Neural cell (in vitro differentiated cells): ENCODE measurements around the gene HMCN2. TPM values are rescaled to one million over a fixed set of nuclear protein-coding genes. Genes with fewer than 3 reads are reported as not detected.

ENCODE experiments used
- H2AFZ ChIP-seq: fragments of 200-600, 300-800 bp; sonication (generic), shearing (Covaris generic); 2 replicates; pipeline ENCODE4 v1.6.0; 2014; ENCODE audit warnings: low read depth, mild to moderate bottlenecking, antibody characterized with exemption, low read length, moderate library complexity
- H3F3A ChIP-seq: fragments of 200-600 bp; shearing (Covaris generic); 2 replicates; pipeline ENCODE4 v1.6.1; 2016; ENCODE audit warnings: mild to moderate bottlenecking, moderate library complexity, mixed read lengths, antibody characterized with exemption, low read length; ENCODE audit not compliant: insufficient read depth, poor library complexity, severe bottlenecking
- H3K27ac ChIP-seq: fragments of 200-600, 300-800 bp; sonication (generic), shearing (Covaris generic); 2 replicates; pipeline ENCODE4 v1.5.1; 2014; ENCODE audit warnings: mild to moderate bottlenecking, low read length, moderate library complexity
- H3K27me3 ChIP-seq: fragments of 300-800, 200-600 bp; sonication (generic), shearing (Covaris generic); 2 replicates; pipeline ENCODE4 v1.6.0; 2014; ENCODE audit warnings: mild to moderate bottlenecking, low read depth, low read length, moderate library complexity; ENCODE audit not compliant: insufficient read depth
- H3K36me3 ChIP-seq: fragments of 300-800, 200-600 bp; sonication (generic), shearing (Covaris generic); 2 replicates; pipeline ENCODE4 v1.5.1; 2014; ENCODE audit warnings: mild to moderate bottlenecking, antibody characterized with exemption, low read length, moderate library complexity; ENCODE audit not compliant: insufficient read depth
- H3K4me2 ChIP-seq: fragments of 300-800, 200-600 bp; sonication (generic), shearing (Covaris generic); 2 replicates; pipeline ENCODE4 v1.6.0; 2014; ENCODE audit warnings: mild to moderate bottlenecking, low read length
- H3K4me3 ChIP-seq: fragments of 300-800, 200-600 bp; sonication (generic), shearing (Covaris generic); 2 replicates; pipeline ENCODE4 v1.5.1; 2014; ENCODE audit warnings: mild to moderate bottlenecking, low read length, moderate library complexity
- H3K79me2 ChIP-seq: fragments of 200-600 bp; shearing (Covaris generic); replicated peaks from 2 replicates; pipeline ENCODE4 v1.6.0; 2014; ENCODE audit warnings: mild to moderate bottlenecking, low read length, moderate library complexity; ENCODE audit not compliant: insufficient read depth
- H3K9ac ChIP-seq: fragments of 300-800, 200-600 bp; sonication (generic), shearing (Covaris generic); 2 replicates; pipeline ENCODE4 v1.6.1; 2016; ENCODE audit warnings: mild to moderate bottlenecking, low read length, mixed read lengths
- H3K9me2 ChIP-seq: fragments of 200-600 bp; shearing (Covaris generic); 2 replicates; pipeline ENCODE4 v1.6.1; 2016; ENCODE audit warnings: mild to moderate bottlenecking, low read length, mixed read lengths; ENCODE audit not compliant: insufficient read depth
- H3K9me3 ChIP-seq: fragments of 200-600, 300-800 bp; sonication (generic), shearing (Covaris generic); 2 replicates; pipeline ENCODE4 v1.6.1; 2016; ENCODE audit warnings: mild to moderate bottlenecking, mixed run types, low read length, moderate library complexity, mixed read lengths
- H4K20me1 ChIP-seq: fragments of 200-600 bp; shearing (Covaris generic); 2 replicates; pipeline ENCODE4 v1.6.1; 2016; ENCODE audit warnings: mild to moderate bottlenecking, mixed run types; ENCODE audit not compliant: insufficient read depth
- EP300 ChIP-seq: fragments of 450-650 bp; conservative IDR thresholded peaks from 2 replicates; pipeline ENCODE4 v1.6.1; 2014; ENCODE audit warnings: antibody characterized with exemption, mild to moderate bottlenecking, moderate library complexity; ENCODE audit not compliant: poor library complexity, severe bottlenecking
- EZH2 ChIP-seq: fragments of 200-600, 300-800 bp; shearing (Covaris generic), sonication (generic); IDR thresholded peaks from 2 replicates; pipeline ENCODE4 v1.6.1; 2014; ENCODE audit warnings: antibody characterized with exemption, low read length, borderline replicate concordance, mild to moderate bottlenecking; ENCODE audit not compliant: insufficient read depth, poor library complexity, severe bottlenecking
- MXI1 ChIP-seq: fragments of 450-650 bp; conservative IDR thresholded peaks from 2 replicates; pipeline ENCODE4 v1.6.1; 2014; ENCODE audit warnings: antibody characterized with exemption, mild to moderate bottlenecking; ENCODE audit not compliant: poor library complexity, severe bottlenecking
- POLR2AphosphoS5 ChIP-seq: IDR thresholded peaks from 2 replicates; pipeline ENCODE4 v1.6.1; 2012
- RAD21 ChIP-seq: fragments of 450-650 bp; conservative IDR thresholded peaks from 2 replicates; pipeline ENCODE4 v1.6.1; 2014; ENCODE audit warnings: antibody characterized with exemption, mild to moderate bottlenecking, moderate library complexity
- SMC3 ChIP-seq: fragments of 450-650 bp; conservative IDR thresholded peaks from 2 replicates; pipeline ENCODE4 v1.6.1; 2014; ENCODE audit warnings: antibody characterized with exemption, mild to moderate bottlenecking, moderate library complexity; ENCODE audit not compliant: poor library complexity
- TAF1 ChIP-seq: IDR thresholded peaks from 2 replicates; pipeline ENCODE4 v1.6.1; 2012; ENCODE audit warnings: low read depth
- polyA plus RNA-seq: library from polyadenylated mRNA; depleted of rRNA; stranded (reverse); fragments of >200 nt; gene quantifications from 2 replicates; pipeline ENCODE4 v1.2.3, GENCODE V29; 2014
- TF ChIP-seq, protein P1 (sequence below): IDR thresholded peaks from 2 replicates; pipeline ENCODE4 v1.6.1; 2012; ENCODE audit warnings: borderline replicate concordance
- TF ChIP-seq, protein P2 (sequence below): fragments of 450-650 bp; IDR thresholded peaks from 2 replicates; pipeline ENCODE4 v1.5.1; 2014; ENCODE audit warnings: antibody characterized with exemption, mild to moderate bottlenecking, moderate library complexity; ENCODE audit not compliant: poor library complexity, severe bottlenecking

HMCN2 gene
- polyA plus RNA-seq, 1 donor from 2014 or later, result 1.7 TPM

DNA sequence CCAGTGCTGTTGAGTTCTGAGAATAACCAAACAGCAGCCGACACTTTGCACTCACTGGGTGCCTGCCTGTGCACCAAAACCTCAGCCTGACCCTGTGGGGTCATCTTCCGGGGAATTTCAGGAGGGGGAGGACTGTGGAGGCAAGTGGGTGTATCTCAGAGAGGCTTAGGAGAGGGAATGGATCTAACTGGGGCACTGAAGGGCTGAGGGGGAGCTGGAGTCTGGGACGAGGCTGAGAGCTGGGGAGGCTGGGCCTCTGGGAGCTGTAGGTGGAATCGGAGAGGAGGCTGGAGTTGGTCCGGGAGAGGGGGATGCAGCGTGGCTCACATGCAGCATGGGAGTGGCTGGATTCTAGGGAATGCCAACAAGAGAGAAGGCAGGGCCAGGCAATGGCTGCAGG is 164.3 kb downstream of the HMCN2 start:
- Histone ChIP-seq H3K79me2 (no peaks in the 10 kb centered on the region), H3K9ac (no peak overlapping the region), H4K20me1 (no peaks in the 10 kb centered on the region), H3K4me2 (no peak overlapping the region), H2AFZ (no peak overlapping the region), H3K27me3 (peaks cover 27% of the 10 kb centered on the region), H3K36me3 (no peaks in the 10 kb centered on the region), H3K9me3 (no peaks in the 10 kb centered on the region), H3K9me2 (no peaks in the 10 kb centered on the region), H3K4me3 (no peak overlapping the region), H3F3A (no peaks in the 10 kb centered on the region), H3K27ac (no peak overlapping the region)
- no peak for TF ChIP-seq TAF1
- TF ChIP-seq, protein P1, sequence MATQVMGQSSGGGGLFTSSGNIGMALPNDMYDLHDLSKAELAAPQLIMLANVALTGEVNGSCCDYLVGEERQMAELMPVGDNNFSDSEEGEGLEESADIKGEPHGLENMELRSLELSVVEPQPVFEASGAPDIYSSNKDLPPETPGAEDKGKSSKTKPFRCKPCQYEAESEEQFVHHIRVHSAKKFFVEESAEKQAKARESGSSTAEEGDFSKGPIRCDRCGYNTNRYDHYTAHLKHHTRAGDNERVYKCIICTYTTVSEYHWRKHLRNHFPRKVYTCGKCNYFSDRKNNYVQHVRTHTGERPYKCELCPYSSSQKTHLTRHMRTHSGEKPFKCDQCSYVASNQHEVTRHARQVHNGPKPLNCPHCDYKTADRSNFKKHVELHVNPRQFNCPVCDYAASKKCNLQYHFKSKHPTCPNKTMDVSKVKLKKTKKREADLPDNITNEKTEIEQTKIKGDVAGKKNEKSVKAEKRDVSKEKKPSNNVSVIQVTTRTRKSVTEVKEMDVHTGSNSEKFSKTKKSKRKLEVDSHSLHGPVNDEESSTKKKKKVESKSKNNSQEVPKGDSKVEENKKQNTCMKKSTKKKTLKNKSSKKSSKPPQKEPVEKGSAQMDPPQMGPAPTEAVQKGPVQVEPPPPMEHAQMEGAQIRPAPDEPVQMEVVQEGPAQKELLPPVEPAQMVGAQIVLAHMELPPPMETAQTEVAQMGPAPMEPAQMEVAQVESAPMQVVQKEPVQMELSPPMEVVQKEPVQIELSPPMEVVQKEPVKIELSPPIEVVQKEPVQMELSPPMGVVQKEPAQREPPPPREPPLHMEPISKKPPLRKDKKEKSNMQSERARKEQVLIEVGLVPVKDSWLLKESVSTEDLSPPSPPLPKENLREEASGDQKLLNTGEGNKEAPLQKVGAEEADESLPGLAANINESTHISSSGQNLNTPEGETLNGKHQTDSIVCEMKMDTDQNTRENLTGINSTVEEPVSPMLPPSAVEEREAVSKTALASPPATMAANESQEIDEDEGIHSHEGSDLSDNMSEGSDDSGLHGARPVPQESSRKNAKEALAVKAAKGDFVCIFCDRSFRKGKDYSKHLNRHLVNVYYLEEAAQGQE, result no peak
- TF ChIP-seq, protein P2, sequence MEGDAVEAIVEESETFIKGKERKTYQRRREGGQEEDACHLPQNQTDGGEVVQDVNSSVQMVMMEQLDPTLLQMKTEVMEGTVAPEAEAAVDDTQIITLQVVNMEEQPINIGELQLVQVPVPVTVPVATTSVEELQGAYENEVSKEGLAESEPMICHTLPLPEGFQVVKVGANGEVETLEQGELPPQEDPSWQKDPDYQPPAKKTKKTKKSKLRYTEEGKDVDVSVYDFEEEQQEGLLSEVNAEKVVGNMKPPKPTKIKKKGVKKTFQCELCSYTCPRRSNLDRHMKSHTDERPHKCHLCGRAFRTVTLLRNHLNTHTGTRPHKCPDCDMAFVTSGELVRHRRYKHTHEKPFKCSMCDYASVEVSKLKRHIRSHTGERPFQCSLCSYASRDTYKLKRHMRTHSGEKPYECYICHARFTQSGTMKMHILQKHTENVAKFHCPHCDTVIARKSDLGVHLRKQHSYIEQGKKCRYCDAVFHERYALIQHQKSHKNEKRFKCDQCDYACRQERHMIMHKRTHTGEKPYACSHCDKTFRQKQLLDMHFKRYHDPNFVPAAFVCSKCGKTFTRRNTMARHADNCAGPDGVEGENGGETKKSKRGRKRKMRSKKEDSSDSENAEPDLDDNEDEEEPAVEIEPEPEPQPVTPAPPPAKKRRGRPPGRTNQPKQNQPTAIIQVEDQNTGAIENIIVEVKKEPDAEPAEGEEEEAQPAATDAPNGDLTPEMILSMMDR, result no peak
- no peak for TF ChIP-seq POLR2AphosphoS5

DNA sequence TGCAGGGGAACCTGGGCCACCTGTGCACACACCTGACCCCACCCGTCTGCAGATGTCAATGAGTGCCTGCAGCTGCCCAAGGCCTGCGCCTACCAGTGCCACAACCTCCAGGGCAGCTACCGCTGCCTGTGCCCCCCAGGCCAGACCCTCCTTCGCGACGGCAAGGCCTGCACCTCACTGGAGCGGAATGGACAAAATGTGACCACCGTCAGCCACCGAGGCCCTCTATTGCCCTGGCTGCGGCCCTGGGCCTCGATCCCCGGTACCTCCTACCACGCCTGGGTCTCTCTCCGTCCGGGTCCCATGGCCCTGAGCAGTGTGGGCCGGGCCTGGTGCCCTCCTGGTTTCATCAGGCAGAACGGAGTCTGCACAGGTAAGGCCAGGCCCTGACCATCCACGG is 164.7 kb downstream of the HMCN2 start:
- H3F3A ChIP-seq, result no peaks in the 10 kb centered on the region
- no peaks in the 10 kb centered on the region for H4K20me1 ChIP-seq
- TF ChIP-seq TAF1, result no peak
- TF ChIP-seq, protein P2, result no peak
- TF ChIP-seq MXI1, result no peak
- no peak for TF ChIP-seq EZH2
- TF ChIP-seq RAD21, result no peak
- TF ChIP-seq POLR2AphosphoS5, result no peak
- TF ChIP-seq, protein P1, result no peak
- TF ChIP-seq SMC3, result no peak
- no peak for TF ChIP-seq EP300
- H3K36me3 ChIP-seq, result no peaks in the 10 kb centered on the region
- H3K27ac ChIP-seq, result no peak overlapping the region
- no peak overlapping the region for H3K4me3 ChIP-seq
- no peaks in the 10 kb centered on the region for H3K9me2 ChIP-seq
- H3K79me2 ChIP-seq, result no peaks in the 10 kb centered on the region
- no peak overlapping the region for H3K4me2 ChIP-seq
- peaks cover 27% of the 10 kb centered on the region for H3K27me3 ChIP-seq
- H3K9me3 ChIP-seq, result no peaks in the 10 kb centered on the region
- H3K9ac ChIP-seq, result no peak overlapping the region
- no peak overlapping the region for H2AFZ ChIP-seq
